SU-DHL-6 (cell line): ENCODE results near the gene KCNA10.

Source experiments
- EZH2phosphoT487 ChIP-seq: fragments of 200-600 bp; sonication (generic), shearing (Covaris generic); conservative IDR thresholded peaks from 2 replicates; pipeline ENCODE4 v1.6.1; 2018; ENCODE audit warnings: mild to moderate bottlenecking, antibody characterized with exemption, low read length, moderate library complexity, mixed read lengths
- TF ChIP-seq, protein P1 (sequence below): fragments of 200-600 bp; sonication (generic); IDR thresholded peaks from one replicate; pipeline ENCODE4 v1.5.1; 2017; ENCODE audit warnings: antibody characterized with exemption, mild to moderate bottlenecking, low read length, moderate library complexity; ENCODE audit not compliant: insufficient read depth, poor library complexity, severe bottlenecking

DNA sequence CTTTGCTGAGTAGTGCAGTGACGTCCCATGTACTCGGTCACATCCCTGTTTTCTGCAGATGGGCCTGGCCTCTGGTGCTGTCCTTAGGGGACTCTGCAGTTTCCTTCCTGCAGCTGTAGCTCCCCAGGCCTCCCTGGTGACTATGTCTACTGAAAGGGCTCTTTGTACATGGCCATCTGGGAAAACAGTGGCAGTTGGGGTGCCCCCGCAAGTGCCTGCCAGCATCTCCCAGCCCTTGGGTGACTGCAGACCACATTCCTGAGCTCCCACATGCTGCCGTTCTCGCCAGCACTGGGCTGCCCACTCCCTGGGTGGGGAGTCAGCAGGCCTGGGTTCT lies 37.5 kb upstream of the KCNA10 start:
- TF ChIP-seq, protein P1, sequence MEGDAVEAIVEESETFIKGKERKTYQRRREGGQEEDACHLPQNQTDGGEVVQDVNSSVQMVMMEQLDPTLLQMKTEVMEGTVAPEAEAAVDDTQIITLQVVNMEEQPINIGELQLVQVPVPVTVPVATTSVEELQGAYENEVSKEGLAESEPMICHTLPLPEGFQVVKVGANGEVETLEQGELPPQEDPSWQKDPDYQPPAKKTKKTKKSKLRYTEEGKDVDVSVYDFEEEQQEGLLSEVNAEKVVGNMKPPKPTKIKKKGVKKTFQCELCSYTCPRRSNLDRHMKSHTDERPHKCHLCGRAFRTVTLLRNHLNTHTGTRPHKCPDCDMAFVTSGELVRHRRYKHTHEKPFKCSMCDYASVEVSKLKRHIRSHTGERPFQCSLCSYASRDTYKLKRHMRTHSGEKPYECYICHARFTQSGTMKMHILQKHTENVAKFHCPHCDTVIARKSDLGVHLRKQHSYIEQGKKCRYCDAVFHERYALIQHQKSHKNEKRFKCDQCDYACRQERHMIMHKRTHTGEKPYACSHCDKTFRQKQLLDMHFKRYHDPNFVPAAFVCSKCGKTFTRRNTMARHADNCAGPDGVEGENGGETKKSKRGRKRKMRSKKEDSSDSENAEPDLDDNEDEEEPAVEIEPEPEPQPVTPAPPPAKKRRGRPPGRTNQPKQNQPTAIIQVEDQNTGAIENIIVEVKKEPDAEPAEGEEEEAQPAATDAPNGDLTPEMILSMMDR = no peak
- no peak for TF ChIP-seq EZH2phosphoT487
